HG03108 (cell line): ENCODE measurements around the gene EMP1.
A peak's percentile ranks its signal among the peaks of the same experiment; 100 is the strongest.

ENCODE experiments used
- ATAC-seq: cut with Tn5 transposase; IDR thresholded peaks from one replicate; pipeline ENCODE4 v1.9.1; 2021; ENCODE audit warnings: moderate library complexity; ENCODE audit not compliant: unreplicated experiment

Gene EMP1, protein sequence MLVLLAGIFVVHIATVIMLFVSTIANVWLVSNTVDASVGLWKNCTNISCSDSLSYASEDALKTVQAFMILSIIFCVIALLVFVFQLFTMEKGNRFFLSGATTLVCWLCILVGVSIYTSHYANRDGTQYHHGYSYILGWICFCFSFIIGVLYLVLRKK

GRCh38 chr12:13196130-13196921 is at the start of gene EMP1:
TSS of gene EMP1 (plus strand) at chr12:13196726. CDS start at chr12:13211511, 14,785 bp downstream.
- peak; percentile 82 for ATAC-seq

DNA sequence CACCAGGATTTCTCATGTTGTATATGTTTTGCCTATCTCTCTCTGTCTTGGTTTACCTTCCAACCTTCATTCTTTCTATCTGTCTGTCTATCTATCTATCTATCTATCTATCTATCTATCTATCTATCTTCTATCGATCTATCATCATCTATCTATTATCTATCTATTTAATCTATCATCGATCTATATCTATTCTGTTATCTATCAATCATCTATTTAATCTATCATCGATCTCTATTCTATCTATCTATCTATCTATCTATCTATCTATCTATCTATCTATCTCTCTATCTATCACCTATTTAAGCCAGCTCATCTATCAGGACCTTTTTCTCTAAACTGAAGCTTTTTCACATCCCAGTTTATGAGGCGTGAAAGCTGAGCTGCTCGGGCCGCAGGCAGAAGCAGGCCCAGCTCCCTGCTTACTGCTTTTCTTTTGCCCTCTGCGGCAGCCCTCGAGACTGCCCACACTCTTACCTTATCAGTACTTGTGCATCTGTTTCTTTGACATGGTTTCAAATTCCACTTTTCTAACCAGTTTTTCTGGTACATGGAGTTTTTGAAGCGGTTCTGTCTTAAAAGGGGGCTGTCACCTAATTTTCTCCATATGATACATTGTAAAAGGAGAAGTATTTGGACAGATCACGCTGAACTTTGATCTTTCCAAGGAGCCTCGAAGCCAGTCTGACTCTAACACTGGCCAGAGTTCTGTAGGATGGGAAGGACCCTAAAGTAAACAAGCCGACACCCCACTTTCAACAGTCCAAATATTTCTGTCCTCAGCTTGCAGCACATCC is 48.6 kb upstream of the EMP1 start:
- no peak for ATAC-seq

DNA sequence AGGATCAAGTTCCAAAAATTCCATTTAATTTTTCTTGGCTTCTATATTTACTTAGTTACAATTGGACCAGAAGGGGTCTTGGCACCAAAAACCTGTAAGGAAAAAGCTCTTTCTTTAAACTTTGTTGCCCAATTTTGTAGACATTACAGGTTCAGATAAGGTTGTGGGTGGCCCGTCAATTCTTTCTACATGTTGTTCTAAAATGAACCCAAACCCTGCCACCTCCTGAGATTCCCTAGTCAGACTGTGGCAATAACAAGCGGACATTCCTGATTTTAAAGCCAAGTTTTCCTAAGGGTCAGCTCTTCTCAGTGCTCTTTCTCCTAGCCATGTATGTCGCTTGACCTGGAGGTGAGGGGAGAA is 48.1 kb upstream of the EMP1 start:
- no peak for ATAC-seq

DNA sequence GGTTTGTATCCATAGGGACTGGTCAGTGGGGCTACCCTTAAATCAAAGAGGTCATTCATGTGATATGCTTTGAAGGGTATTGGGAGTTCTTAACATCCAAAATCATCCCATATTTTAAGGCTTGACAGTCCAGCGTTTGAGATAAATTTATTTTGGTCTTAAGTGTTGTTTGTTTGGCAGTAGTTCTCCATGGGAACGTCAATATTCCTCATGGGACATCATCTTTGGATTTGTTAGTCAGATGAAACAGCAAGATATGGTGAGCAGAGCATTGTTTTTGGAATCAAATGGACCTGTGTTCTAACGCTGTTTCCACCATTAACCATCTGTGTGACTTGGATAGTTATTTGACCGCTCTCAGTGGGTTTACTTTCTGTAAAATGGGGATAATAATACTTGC is 47.1 kb upstream of the EMP1 start:
- no peak for ATAC-seq

GRCh38 chr12:13152281-13152680 is 44.2 kb upstream of the EMP1 start:
- ATAC-seq = no peak

- no peak for ATAC-seq
These were observed 43.8 kb upstream of the EMP1 start for GRCh38 chr12:13152756-13153155.

DNA sequence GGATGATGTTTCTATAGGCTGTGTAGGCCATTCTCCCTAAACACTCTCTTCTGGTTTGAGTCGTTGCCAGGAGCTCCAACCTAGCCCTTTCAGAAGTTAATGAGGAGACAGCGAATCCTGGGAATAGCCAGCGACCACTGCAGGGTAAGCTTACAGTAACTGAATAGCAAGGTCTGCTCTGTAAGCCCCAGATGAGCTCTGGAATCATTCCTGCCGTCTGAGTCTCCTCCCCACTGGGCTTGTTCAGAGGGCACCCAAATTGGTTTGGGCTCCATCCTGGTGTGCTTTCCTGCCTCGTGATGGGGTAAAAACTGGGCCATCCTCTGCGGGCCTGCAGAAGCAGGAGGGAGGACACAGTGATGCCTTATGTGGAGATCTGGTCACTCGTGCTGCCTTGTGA is 43.3 kb upstream of the EMP1 start:
- no peak for ATAC-seq

DNA sequence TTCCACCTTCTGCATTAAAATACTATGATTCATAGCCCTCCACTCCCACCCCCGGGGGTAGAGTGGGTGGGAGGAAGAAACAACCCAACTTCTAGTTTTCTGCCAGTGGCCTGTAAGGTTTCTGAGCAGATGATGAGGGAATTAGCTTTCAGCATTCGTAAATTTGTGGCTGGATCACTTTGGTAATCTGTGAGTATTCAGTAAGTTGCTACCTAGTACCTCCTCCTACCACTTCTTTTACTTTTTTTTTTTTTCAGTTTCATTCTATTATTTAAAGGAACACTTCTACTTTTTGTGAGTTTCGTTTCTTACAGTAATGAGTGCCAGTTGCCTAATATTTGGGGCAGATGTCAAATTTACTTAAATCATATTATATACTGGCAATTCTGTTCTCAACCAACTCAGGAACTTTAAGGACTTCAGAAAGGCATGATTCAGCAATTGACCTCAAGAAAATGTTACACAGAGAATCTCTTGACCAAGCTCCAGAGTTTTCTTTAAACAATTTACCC is 42.4 kb upstream of the EMP1 start:
- no peak for ATAC-seq

GRCh38 chr12:13154831-13155230 is 41.7 kb upstream of the EMP1 start:
- no peak for ATAC-seq

DNA sequence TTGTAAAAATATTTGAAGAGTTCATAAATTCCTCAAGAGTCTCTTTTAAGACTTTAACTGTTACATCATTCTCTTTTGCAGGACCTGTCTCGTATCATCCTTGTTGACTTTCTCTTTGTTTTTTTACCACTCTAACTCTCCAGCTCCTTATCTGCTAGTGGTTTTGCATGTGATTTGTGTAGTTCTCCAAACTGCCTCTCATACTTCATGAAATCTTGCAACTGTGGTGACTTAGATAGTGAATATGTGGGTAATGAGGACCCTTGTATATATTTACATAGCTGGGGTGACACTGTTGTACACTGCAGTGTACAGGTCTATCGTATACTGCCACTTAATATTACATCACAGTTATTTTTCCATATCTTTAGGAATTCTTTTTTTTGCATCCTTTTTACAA is 40.2 kb upstream of the EMP1 start:
- no peak for ATAC-seq

GRCh38 chr12:13161172-13161571 is 35.4 kb upstream of the EMP1 start:
- no peak for ATAC-seq

- ATAC-seq = no peak
These were observed 33.6 kb upstream of the EMP1 start for GRCh38 chr12:13162904-13163303.

- no peak for ATAC-seq
These were observed 32.5 kb upstream of the EMP1 start for GRCh38 chr12:13163868-13164635.

DNA sequence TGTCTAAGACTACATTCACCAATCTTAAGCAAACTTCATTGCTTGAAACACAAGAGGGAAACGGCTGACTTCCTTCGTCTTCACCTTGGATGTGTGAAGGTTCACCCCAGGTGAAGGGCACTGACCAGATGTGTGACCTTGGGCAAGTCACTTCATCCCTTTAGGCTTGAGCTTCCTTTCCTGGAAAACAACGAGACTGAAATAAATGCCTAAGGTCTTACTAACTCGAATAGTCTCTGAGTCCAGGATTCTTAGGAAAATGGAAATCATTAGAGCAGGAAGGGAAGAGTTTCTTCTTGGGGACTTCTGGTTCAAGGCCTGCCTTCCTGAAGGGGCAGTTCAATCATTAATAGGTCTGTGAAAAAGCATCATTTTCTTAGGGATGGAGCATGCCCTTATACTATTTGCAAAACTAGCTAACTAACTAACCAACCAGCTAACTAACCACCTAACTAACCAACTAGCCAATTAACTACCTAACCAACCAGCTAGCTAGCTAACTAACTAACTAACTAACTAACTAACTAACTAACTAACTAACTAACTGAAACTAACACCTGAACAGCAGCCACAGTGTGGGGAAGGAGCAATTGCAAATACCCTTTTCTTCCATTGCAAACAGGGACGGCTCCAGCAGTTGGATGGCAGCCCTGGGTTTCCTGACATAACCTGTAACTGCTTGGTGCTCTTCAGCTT is 31.5 kb upstream of the EMP1 start:
- no peak for ATAC-seq

- ATAC-seq = peak; percentile 83
These were observed 30.9 kb upstream of the EMP1 start for GRCh38 chr12:13165617-13166041.

DNA sequence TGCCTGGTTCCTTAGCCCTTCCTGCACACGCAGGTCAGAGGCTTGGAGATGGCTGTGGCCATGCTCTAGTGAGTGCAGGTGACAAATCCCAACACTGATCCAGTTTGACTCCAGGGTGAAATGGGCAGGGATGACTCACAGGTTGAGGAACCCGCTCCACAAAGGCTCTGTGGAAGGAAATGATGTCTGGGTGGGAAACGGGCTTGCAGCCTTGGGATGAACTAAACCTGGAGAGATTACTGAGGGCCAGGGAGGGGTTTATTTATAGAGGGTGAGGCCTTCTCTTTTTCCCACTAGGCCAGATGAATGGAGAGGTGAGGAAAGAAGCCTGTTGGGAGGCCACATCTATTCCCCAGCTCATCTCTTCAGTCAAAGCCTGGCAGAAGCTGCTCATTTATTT is 29.3 kb upstream of the EMP1 start:
- no peak for ATAC-seq

GRCh38 chr12:13167906-13168305 is 28.6 kb upstream of the EMP1 start:
- no peak for ATAC-seq

GRCh38 chr12:13169272-13169671 is 27.3 kb upstream of the EMP1 start:
- no peak for ATAC-seq

GRCh38 chr12:13170892-13171490 is 25.5 kb upstream of the EMP1 start:
- ATAC-seq = no peak
